ENCODE measurements around the gene C11orf98.

The C11orf98 gene

DNA sequence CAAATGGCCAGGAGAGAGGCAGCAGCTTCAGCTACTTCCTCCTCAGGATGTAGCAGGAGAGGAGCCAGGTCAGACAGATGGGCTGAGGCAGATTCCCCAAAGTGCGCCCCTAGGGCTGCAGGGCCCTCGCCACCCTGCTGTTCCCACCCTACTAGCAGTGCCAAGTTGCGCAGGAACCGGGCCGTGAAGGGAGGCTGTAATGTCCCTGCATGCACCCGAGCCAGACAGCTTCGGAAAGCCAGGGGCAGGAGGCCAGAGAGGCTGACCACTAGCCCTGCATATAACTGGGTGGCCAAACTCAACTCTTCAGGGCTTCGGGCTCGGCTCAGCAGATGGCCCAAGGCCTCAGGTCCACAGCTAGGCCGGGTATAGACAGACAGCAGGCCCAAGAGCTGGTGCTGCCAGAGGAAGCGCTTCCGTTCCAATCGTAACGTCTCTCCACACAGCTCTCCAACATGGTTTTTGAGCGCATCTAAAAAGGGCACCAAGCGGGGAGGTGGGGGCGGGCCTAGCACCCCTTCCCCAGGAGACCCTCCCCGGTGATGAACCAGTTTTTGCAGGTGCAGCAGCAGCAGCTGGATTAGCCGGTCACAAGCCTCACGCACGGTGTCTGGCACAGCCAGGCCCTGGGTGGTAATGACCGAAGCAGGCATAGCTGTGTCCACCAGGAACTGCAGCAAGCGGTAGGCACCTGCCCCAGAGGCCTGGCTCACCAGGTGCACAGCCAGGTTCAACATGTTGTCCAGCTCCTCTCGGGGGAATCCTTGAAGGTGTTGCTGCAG is 16.6 kb downstream of the C11orf98 start:
- Histone ChIP-seq H3K9ac (ENCODE audit: low read length) (no peak overlapping the region), H3K36me3 (ENCODE audit: control insufficient read depth, low read depth, low read length) (peaks cover 25% of the 10 kb centered on the region), H3K27ac (ENCODE audit: low read length) (no peak overlapping the region), H3K27me3 (ENCODE audit: control insufficient read depth, insufficient read depth, low read length) (no peaks in the 10 kb centered on the region), H3K4me3 (ENCODE audit: low read length) (no peak overlapping the region), H3K9me3 (ENCODE audit: control insufficient read depth, low read depth, low read length) (no peaks in the 10 kb centered on the region), H3K4me1 (ENCODE audit: control insufficient read depth, low read depth, low read length) (no peaks in the 10 kb centered on the region)

DNA sequence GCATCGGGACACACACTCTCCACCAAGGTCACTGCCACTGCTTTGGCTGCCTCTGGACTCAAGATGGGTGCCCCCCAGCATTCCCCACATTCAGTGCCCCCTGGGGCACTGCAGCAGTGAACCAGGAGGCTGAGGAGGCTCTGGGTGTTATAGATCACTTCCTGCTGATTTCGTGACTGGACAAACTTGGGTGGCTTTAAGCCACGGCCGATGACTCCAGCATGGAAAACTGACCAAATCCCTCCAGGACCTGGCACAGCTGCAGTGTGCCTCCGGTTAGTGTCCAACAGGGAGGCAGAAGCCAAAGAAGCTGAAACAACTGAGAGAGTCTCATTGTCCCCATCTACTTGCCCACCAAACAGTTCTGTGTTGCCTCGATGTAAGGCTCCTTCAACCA is 17.4 kb downstream of the C11orf98 start:
- H3K4me3 ChIP-seq (ENCODE audit: low read length): no peak overlapping the region
- H3K27me3 ChIP-seq (ENCODE audit: control insufficient read depth, insufficient read depth, low read length): no peaks in the 10 kb centered on the region
- H3K4me1 ChIP-seq (ENCODE audit: control insufficient read depth, low read depth, low read length): no peaks in the 10 kb centered on the region
- H3K36me3 ChIP-seq (ENCODE audit: control insufficient read depth, low read depth, low read length): peaks cover 29% of the 10 kb centered on the region
- H3K9me3 ChIP-seq (ENCODE audit: control insufficient read depth, low read depth, low read length): no peaks in the 10 kb centered on the region
- H3K27ac ChIP-seq (ENCODE audit: low read length): no peak overlapping the region
- no peak overlapping the region for H3K9ac ChIP-seq (ENCODE audit: low read length)

DNA sequence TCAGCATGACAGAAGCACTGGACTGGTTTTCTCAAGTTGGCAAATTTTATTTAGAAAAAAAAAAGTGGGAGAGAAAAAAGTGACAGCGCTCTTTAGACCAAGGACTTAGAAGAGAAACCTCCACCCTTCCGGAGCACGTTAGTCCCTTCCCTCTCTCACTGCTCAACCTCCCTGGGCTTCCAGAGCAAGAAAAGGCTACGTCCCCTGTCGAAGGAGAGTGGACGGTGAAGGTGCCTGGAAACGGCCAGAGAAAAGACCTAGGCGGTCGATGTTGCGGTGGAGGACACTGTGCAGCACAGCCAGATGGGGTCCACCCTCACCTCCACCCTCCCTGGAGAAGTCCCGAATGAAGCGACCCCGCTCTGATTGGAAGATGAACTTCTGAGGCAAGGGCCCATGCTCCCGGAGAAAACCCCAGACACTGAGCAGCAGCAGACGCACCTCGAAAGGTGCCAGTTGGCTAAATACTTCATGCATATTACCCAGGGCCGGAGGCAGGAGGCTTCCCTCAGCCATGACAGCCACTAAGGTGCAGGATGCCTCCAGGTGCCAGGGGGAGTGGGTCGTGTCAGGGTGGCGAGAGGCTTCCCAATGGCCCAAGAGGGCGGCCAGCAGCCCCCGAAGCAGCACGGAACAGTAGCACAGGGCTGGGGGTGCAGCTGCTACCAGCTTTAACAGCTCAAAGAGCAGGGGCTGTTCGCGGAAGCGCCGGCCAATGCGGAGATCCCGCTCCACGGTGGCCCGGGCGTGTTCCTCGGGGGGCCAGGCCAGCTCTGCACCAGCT is 18.0 kb downstream of the C11orf98 start:
- H3K9ac ChIP-seq (ENCODE audit: low read length): no peak overlapping the region
- no peak overlapping the region for H3K4me3 ChIP-seq (ENCODE audit: low read length)
- H3K4me1 ChIP-seq (ENCODE audit: control insufficient read depth, low read depth, low read length): no peaks in the 10 kb centered on the region
- peaks cover 30% of the 10 kb centered on the region for H3K36me3 ChIP-seq (ENCODE audit: control insufficient read depth, low read depth, low read length)
- no peaks in the 10 kb centered on the region for H3K27me3 ChIP-seq (ENCODE audit: control insufficient read depth, insufficient read depth, low read length)
- H3K27ac ChIP-seq (ENCODE audit: low read length): no peak overlapping the region
- no peaks in the 10 kb centered on the region for H3K9me3 ChIP-seq (ENCODE audit: control insufficient read depth, low read depth, low read length)

GRCh38 chr11:62645946-62646824 is 18.8 kb downstream of the C11orf98 start, which contains the start of gene GANAB:
Gene GANAB, minus strand, starts transcription at chr11:62646613. Its CDS starts 14 bp downstream, at chr11:62646599.
- Histone ChIP-seq H3K4me1 (ENCODE audit: control insufficient read depth, low read depth, low read length) (no peaks in the 10 kb centered on the region), H3K27me3 (ENCODE audit: control insufficient read depth, insufficient read depth, low read length) (no peaks in the 10 kb centered on the region), H3K4me3 (ENCODE audit: low read length) (peak within 1 kb of the TSS; percentile 99), H3K9me3 (ENCODE audit: control insufficient read depth, low read depth, low read length) (no peaks in the 10 kb centered on the region), H3K27ac (ENCODE audit: low read length) (peak within 1 kb of the TSS; percentile 96), H3K36me3 (ENCODE audit: control insufficient read depth, low read depth, low read length) (peaks cover 30% of the 10 kb centered on the region), H3K9ac (ENCODE audit: low read length) (peak within 1 kb of the TSS; percentile 98)

GRCh38 chr11:62645671-62645945 is 19.4 kb downstream of the C11orf98 start:
- Histone ChIP-seq H3K27me3 (ENCODE audit: control insufficient read depth, insufficient read depth, low read length) (no peaks in the 10 kb centered on the region), H3K36me3 (ENCODE audit: control insufficient read depth, low read depth, low read length) (peaks cover 30% of the 10 kb centered on the region), H3K9ac (ENCODE audit: low read length) (peak overlapping the region; percentile 98), H3K4me3 (ENCODE audit: low read length) (peak overlapping the region; percentile 99), H3K27ac (ENCODE audit: low read length) (peak overlapping the region; percentile 96), H3K9me3 (ENCODE audit: control insufficient read depth, low read depth, low read length) (no peaks in the 10 kb centered on the region), H3K4me1 (ENCODE audit: control insufficient read depth, low read depth, low read length) (no peaks in the 10 kb centered on the region)

- Histone ChIP-seq H3K9ac (ENCODE audit: low read length) (no peak overlapping the region), H3K9me3 (ENCODE audit: control insufficient read depth, low read depth, low read length) (no peaks in the 10 kb centered on the region), H3K36me3 (ENCODE audit: control insufficient read depth, low read depth, low read length) (peaks cover 28% of the 10 kb centered on the region), H3K27ac (ENCODE audit: low read length) (no peak overlapping the region), H3K4me1 (ENCODE audit: control insufficient read depth, low read depth, low read length) (no peaks in the 10 kb centered on the region), H3K27me3 (ENCODE audit: control insufficient read depth, insufficient read depth, low read length) (no peaks in the 10 kb centered on the region), H3K4me3 (ENCODE audit: low read length) (no peak overlapping the region)
Observed at GRCh38 chr11:62644220-62644619, 20.8 kb downstream of the C11orf98 start.

- H3K36me3 ChIP-seq (ENCODE audit: control insufficient read depth, low read depth, low read length): peaks cover 86% of the 10 kb centered on the region
- H3K27me3 ChIP-seq (ENCODE audit: control insufficient read depth, insufficient read depth, low read length): no peaks in the 10 kb centered on the region
- no peaks in the 10 kb centered on the region for H3K4me1 ChIP-seq (ENCODE audit: control insufficient read depth, low read depth, low read length)
- H3K27ac ChIP-seq (ENCODE audit: low read length): no peak overlapping the region
- no peaks in the 10 kb centered on the region for H3K9me3 ChIP-seq (ENCODE audit: control insufficient read depth, low read depth, low read length)
- no peak overlapping the region for H3K9ac ChIP-seq (ENCODE audit: low read length)
- no peak overlapping the region for H3K4me3 ChIP-seq (ENCODE audit: low read length)
Observed at GRCh38 chr11:62632492-62632891, 32.5 kb downstream of the C11orf98 start.

- Histone ChIP-seq H3K27ac (ENCODE audit: low read length) (no peak overlapping the region), H3K36me3 (ENCODE audit: control insufficient read depth, low read depth, low read length) (peaks cover 74% of the 10 kb centered on the region), H3K9ac (ENCODE audit: low read length) (no peak overlapping the region), H3K4me1 (ENCODE audit: control insufficient read depth, low read depth, low read length) (no peaks in the 10 kb centered on the region), H3K27me3 (ENCODE audit: control insufficient read depth, insufficient read depth, low read length) (no peaks in the 10 kb centered on the region), H3K4me3 (ENCODE audit: low read length) (no peak overlapping the region), H3K9me3 (ENCODE audit: control insufficient read depth, low read depth, low read length) (no peaks in the 10 kb centered on the region)
Observed at GRCh38 chr11:62627713-62628112, 37.3 kb downstream of the C11orf98 start.

DNA sequence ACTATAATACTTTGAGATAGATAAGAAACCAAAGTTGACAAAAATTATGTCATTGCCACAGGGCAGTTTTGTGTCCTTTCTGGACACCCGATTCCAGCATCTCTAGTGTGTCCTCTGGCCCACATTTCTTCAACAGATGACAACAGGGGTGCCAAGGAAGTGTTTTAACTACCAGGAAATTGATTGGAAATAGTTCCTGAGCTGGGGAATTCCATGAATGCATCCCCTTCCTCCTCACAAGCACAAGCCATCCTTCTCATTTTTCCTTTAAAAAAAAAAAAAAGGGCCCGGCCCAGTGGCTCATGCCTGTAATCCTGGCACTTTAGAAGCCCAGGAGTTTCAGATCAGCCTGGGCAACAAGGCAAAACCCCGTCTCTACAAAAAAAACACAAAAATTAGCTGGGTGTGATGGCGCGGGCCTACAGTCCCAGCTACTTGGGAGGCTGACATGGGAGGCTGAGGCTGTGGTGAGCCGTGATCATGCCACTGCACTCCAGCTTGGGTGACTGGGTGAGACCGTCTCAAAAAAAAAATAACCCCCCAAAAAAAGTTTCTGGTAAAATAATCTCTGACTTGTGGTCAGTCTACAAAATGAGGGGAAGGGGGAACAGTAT is 42.4 kb downstream of the C11orf98 start:
- H3K4me3 ChIP-seq (ENCODE audit: low read length): peak overlapping the region; percentile 37
- H3K27me3 ChIP-seq (ENCODE audit: control insufficient read depth, insufficient read depth, low read length): no peaks in the 10 kb centered on the region
- peaks cover 6% of the 10 kb centered on the region for H3K4me1 ChIP-seq (ENCODE audit: control insufficient read depth, low read depth, low read length)
- peak overlapping the region; percentile 43 for H3K27ac ChIP-seq (ENCODE audit: low read length)
- peaks cover 27% of the 10 kb centered on the region for H3K36me3 ChIP-seq (ENCODE audit: control insufficient read depth, low read depth, low read length)
- peak overlapping the region; percentile 24 for H3K9ac ChIP-seq (ENCODE audit: low read length)
- no peaks in the 10 kb centered on the region for H3K9me3 ChIP-seq (ENCODE audit: control insufficient read depth, low read depth, low read length)

DNA sequence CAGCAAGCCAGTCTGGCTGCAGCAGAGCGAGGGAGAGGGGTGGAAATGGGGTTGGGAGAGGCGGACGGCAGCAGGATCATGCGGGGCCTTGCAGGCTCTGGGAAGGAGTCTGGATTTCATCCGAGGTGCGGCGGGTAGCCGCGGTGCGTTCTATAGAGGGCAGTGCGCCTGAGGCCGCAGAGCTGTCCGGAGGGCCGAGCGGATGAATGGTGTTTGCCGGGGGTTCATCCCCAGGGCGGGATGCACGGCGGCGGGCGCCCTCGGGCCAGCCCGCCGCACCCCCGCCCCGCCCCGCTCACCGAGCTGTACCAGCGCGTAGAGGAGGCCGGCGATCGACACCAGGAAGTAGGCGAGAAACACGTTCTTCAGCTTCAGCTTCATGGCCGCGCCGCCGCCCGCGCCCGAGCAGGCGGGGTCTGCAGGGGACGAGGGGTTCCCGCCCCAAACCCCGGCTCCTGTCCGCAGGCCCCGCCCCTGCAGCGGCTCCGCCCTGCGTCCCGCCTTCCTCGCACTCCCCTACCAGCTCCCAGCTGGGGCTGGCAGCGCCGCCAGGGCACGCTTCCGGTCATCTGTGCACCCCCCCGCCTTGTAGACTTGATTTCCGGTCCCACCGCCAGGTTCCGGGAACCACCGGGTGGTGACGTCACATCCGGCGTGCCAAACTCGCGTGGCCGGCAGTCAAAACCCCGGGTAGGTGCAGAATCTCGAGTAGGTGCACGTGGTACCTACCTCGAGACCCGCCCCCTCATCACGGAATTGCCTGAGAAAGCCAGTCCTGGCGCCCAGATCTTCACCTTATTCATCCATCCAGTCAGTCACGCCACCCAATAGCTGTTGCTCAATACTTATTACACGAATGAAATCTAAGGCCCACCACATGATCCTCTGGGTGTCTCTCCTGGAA is 43.2 kb downstream of the C11orf98 start, which contains the start of gene B3GAT3:
Gene B3GAT3, minus strand, starts transcription at position 420 of the 904 bp plus-strand sequence. Its CDS starts 39 bp downstream, at position 381.
- H3K27me3 ChIP-seq (ENCODE audit: control insufficient read depth, insufficient read depth, low read length): no peaks in the 10 kb centered on the region
- H3K36me3 ChIP-seq (ENCODE audit: control insufficient read depth, low read depth, low read length): peaks cover 21% of the 10 kb centered on the region
- H3K4me1 ChIP-seq (ENCODE audit: control insufficient read depth, low read depth, low read length): peaks cover 6% of the 10 kb centered on the region
- no peaks in the 10 kb centered on the region for H3K9me3 ChIP-seq (ENCODE audit: control insufficient read depth, low read depth, low read length)
- H3K4me3 ChIP-seq (ENCODE audit: low read length): peak within 1 kb of the TSS; percentile 83
- peak within 1 kb of the TSS; percentile 74 for H3K9ac ChIP-seq (ENCODE audit: low read length)
- peak within 1 kb of the TSS; percentile 43 for H3K27ac ChIP-seq (ENCODE audit: low read length)

Measured in iPS-18a (cell line).